B cell (primary cell): Measurements from ENCODE around the gene CNTF. TPM values are rescaled to one million over a fixed set of nuclear protein-coding genes. Genes with fewer than 3 reads are reported as not detected.

Experiments used
- ATAC-seq: fragments of 200-7000 bp; cut with Tn5 transposase; one replicate; pipeline ENCODE4 v1.10.0; 2021; ENCODE audit warnings: low read depth, mild to moderate bottlenecking, moderate number of reproducible peaks, moderate library complexity
- CTCF ChIA-PET: fragments of 350-600 bp; sonication (Branson Sonifier 250); formaldehyde crosslinking; loops from one replicate; lab custom pipeline; 2021; ENCODE audit warnings: antibody characterized with exemption, inconsistent platforms; lab: Charles Lee
- POLR2A ChIA-PET: fragments of 350-600 bp; sonication (Branson Sonifier 250); formaldehyde crosslinking; loops from one replicate; lab custom pipeline; 2021; ENCODE audit warnings: antibody characterized with exemption; lab: Charles Lee
- DNase-seq: peaks from one replicate; pipeline ENCODE4 v3.0.0; 2013
- H2AFZ ChIP-seq: 2 replicates; pipeline ENCODE4 v1.6.1; 2012; ENCODE audit warnings: mild to moderate bottlenecking, low read depth, low read length; ENCODE audit not compliant: insufficient read depth, poor library complexity, severe bottlenecking
- H3K27ac ChIP-seq, 2 donors: 1 replicate in 1 of 2; 2 replicates in 1 of 2; pipeline ENCODE4 v1.5.1; 2012 to 2013; ENCODE audit warnings: low read length in 2 of 2, mild to moderate bottlenecking in 2 of 2, moderate library complexity in 1 of 2
- H3K27me3 ChIP-seq, 4 experiments: fragments of 200-600 bp in 1 of 4; sonication (generic) in 1 of 4; replicated peaks in 1 of 4; 1 replicate in 2 of 4; 2 replicates in 2 of 4; pipeline versions ENCODE4 v1.6.1 to v1.7.0; 2013 to 2016; ENCODE audit warnings: low read length in 3 of 4, mild to moderate bottlenecking in 2 of 4, mixed read lengths in 1 of 4, moderate library complexity in 1 of 4; ENCODE audit not compliant: insufficient read depth in 4 of 4, control insufficient read depth in 3 of 4; ENCODE audit errors: control extremely low read depth in 1 of 4
- H3K36me3 ChIP-seq, 2 experiments: replicated peaks in 1 of 2; 1 replicate in 1 of 2; 2 replicates in 1 of 2; pipeline versions ENCODE4 v1.6.1 to v1.7.1; 2013; ENCODE audit warnings: low read length in 1 of 2; ENCODE audit not compliant: insufficient read depth in 2 of 2, control insufficient read depth in 1 of 2; ENCODE audit errors: control extremely low read depth in 1 of 2, extremely low read depth in 1 of 2
- H3K4me1 ChIP-seq, 2 donors: fragments of 200-600 bp in 1 of 2; sonication (generic) in 1 of 2; 1 replicate in 1 of 2; 2 replicates in 1 of 2; pipeline versions ENCODE4 v1.5.1 to v1.6.1; 2013 to 2017; ENCODE audit warnings: low read length in 2 of 2; ENCODE audit not compliant: control insufficient read depth in 2 of 2, insufficient read depth in 2 of 2
- H3K4me2 ChIP-seq: replicated peaks from 2 replicates; pipeline ENCODE3; 2012; ENCODE audit warnings: mild to moderate bottlenecking, low read depth, low read length; ENCODE audit not compliant: poor library complexity, severe bottlenecking
- H3K4me3 ChIP-seq, 5 experiments: fragments of 200-600 bp in 1 of 5; sonication (generic) in 1 of 5; 1 replicate in 3 of 5; 2 replicates in 2 of 5; pipeline versions ENCODE4 v1.5.1 to v1.7.0; 2011 to 2016; ENCODE audit warnings: low read length in 4 of 5, mild to moderate bottlenecking in 4 of 5, low read depth in 2 of 5, control low read depth in 1 of 5, moderate library complexity in 1 of 5; ENCODE audit not compliant: insufficient read depth in 1 of 5; ENCODE audit errors: control extremely low read depth in 1 of 5, extremely low read depth in 1 of 5
- H3K79me2 ChIP-seq: fragments of 200-600 bp; sonication (generic); one replicate; pipeline ENCODE4 v1.6.0; 2016; ENCODE audit warnings: low read length; ENCODE audit not compliant: control insufficient read depth, insufficient read depth
- H3K9ac ChIP-seq: fragments of 200-600 bp; sonication (generic); 2 replicates; pipeline ENCODE4 v1.6.1; 2017; ENCODE audit warnings: mild to moderate bottlenecking, low read length, moderate library complexity
- H3K9me3 ChIP-seq, 3 donors: one replicate each; pipeline versions ENCODE4 v1.6.1 to v1.7.1; 2013; ENCODE audit warnings: low read length in 2 of 3; ENCODE audit not compliant: control insufficient read depth in 2 of 3, insufficient read depth in 1 of 3; ENCODE audit errors: control extremely low read depth in 1 of 3
- H4K20me1 ChIP-seq: 2 replicates; pipeline ENCODE4 v1.6.0; 2012; ENCODE audit warnings: mild to moderate bottlenecking, low read length; ENCODE audit not compliant: insufficient read depth, control insufficient read depth, poor library complexity, severe bottlenecking
- H3K27ac Mint-ChIP-seq: one replicate; pipeline ENCODE4 v1.8.0; 2021; ENCODE audit warnings: mixed read lengths
- H3K27me3 Mint-ChIP-seq: one replicate; pipeline ENCODE4 v1.8.0; 2021; ENCODE audit warnings: mixed read lengths
- H3K4me1 Mint-ChIP-seq: one replicate; pipeline ENCODE4 v1.8.0; 2021; ENCODE audit warnings: mixed read lengths
- H3K4me3 Mint-ChIP-seq: one replicate; pipeline ENCODE4 v1.8.0; 2021; ENCODE audit warnings: mixed read lengths
- H3K9me3 Mint-ChIP-seq: one replicate; pipeline ENCODE4 v1.8.0; 2022; ENCODE audit warnings: mixed read lengths; ENCODE audit not compliant: insufficient read depth
- EZH2 ChIP-seq: IDR thresholded peaks from 2 replicates; pipeline ENCODE4 v1.6.1; 2012; ENCODE audit warnings: borderline replicate concordance, low read depth, mild to moderate bottlenecking, moderate library complexity, low read length; ENCODE audit not compliant: insufficient read depth, poor library complexity, severe bottlenecking
- WGBS: methylation state at CpG from one replicate; pipeline ENCODE4 v1.1.5; 2013; ENCODE audit warnings: missing lambda C conversion rate; ENCODE audit not compliant: insufficient coverage; 5-methylcytosine and 5-hydroxymethylcytosine counted together
- intact Hi-C: fragments of 100-400 bp; cut with micrococcal nuclease; formaldehyde crosslinking; loops from one replicate; pipeline ENCODE4 v1.10.0; 2022
- polyA plus RNA-seq: library from polyadenylated mRNA; depleted of rRNA; stranded (reverse); fragments of >200 nt; gene quantifications from 2 replicates; pipeline ENCODE4 v1.2.3, GENCODE V29; 2012
- total RNA-seq, 2 donors: library from RNA; stranded (reverse); fragments of 120-200 nt in 1 of 2; gene quantifications; 1 replicate in 1 of 2; 2 replicates in 1 of 2; pipeline versions ENCODE4 v1.2.3 to v1.2.4, GENCODE V29; 2013 to 2022
- TF ChIP-seq, protein P1 (sequence below): fragments of 200-600 bp; IDR thresholded peaks from one replicate; pipeline ENCODE4 v1.8.0; 2022; ENCODE audit warnings: antibody characterized with exemption, mild to moderate bottlenecking

The CNTF gene
- total and polyA plus RNA-seq, 2 donors (not counting 1 experiment from before 2014, with no cell fraction given), result 1.4 to 4.8 TPM

- no peaks in the 10 kb centered on the region for H4K20me1 ChIP-seq
- H3K27ac ChIP-seq, result no peak overlapping the region
- CTCF ChIA-PET, result interaction anchor here (2.4 to 7.8 kb wide), 4 partner anchors 19 to 501 kb away, joined by 11 to 99 read pairs (median 60); no protein-coding TSS in a partner anchor
- H3K27me3 ChIP-seq, result no peaks in the 10 kb centered on the region
- no peaks in the 10 kb centered on the region for H3K79me2 ChIP-seq
- H3K9me3 ChIP-seq, result no peaks in the 10 kb centered on the region
- peaks cover 0 to 2% of the 10 kb centered on the region in 2 donors for H3K4me1 ChIP-seq
- Mint-ChIP-seq H3K4me3 (no peak overlapping the region), H3K9me3 (no peaks in the 10 kb centered on the region), H3K27me3 (no peaks in the 10 kb centered on the region), H3K27ac (no peak overlapping the region), H3K4me1 (peaks cover 4% of the 10 kb centered on the region)
- WGBS, result no CpG with 5 or more reads among the region's 2 CpGs
- TF ChIP-seq, protein P1, sequence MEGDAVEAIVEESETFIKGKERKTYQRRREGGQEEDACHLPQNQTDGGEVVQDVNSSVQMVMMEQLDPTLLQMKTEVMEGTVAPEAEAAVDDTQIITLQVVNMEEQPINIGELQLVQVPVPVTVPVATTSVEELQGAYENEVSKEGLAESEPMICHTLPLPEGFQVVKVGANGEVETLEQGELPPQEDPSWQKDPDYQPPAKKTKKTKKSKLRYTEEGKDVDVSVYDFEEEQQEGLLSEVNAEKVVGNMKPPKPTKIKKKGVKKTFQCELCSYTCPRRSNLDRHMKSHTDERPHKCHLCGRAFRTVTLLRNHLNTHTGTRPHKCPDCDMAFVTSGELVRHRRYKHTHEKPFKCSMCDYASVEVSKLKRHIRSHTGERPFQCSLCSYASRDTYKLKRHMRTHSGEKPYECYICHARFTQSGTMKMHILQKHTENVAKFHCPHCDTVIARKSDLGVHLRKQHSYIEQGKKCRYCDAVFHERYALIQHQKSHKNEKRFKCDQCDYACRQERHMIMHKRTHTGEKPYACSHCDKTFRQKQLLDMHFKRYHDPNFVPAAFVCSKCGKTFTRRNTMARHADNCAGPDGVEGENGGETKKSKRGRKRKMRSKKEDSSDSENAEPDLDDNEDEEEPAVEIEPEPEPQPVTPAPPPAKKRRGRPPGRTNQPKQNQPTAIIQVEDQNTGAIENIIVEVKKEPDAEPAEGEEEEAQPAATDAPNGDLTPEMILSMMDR, result no peak
- no peak for TF ChIP-seq EZH2
- H2AFZ ChIP-seq, result no peak overlapping the region
- H3K9ac ChIP-seq, result no peak overlapping the region
- H3K4me2 ChIP-seq, result no peak overlapping the region
- intact Hi-C loops, result no loop called here
- DNase-seq (no peak), ATAC-seq (no peak)
- POLR2A ChIA-PET, result no interaction called here
- H3K4me3 ChIP-seq, result no peak overlapping the region
- H3K36me3 ChIP-seq, result no peaks in the 10 kb centered on the region
Measured at GRCh38 chr11:58656348-58656747, 33.9 kb downstream of the CNTF start.

DNA sequence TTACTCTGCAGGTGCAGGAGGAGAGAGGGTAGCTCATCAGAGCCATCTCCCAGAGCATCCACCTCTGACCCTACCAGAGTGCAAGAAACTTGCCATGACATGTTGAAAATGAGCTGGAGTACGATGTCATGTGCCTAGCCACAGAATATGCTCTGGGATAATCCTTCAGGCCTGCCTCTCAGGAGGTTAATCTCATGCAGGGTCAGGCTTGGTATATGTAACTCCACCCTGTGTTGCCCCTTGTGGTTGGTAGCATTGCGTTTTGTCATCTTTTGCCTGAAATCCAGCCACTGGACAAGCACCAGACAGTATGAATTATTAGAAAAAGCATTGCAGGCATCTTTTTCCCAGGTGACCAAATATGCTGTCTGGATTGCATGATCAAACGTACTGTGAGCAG lies 36.2 kb downstream of the CNTF start:
- H3K9me3 ChIP-seq, result no peaks in the 10 kb centered on the region
- POLR2A ChIA-PET, result no interaction called here
- no peaks in the 10 kb centered on the region for H3K9me3 Mint-ChIP-seq
- no peak overlapping the region for H3K4me3 Mint-ChIP-seq
- peaks cover 0 to 14% (median 0%) of the 10 kb centered on the region in 4 experiments for H3K27me3 ChIP-seq
- WGBS, result 88% methylated on average over 2 of the region's 3 CpGs
- H3K4me1 Mint-ChIP-seq, result peaks cover 4% of the 10 kb centered on the region
- no peaks in the 10 kb centered on the region for H3K36me3 ChIP-seq
- peaks cover 0 to 2% of the 10 kb centered on the region in 2 donors for H3K4me1 ChIP-seq
- H3K79me2 ChIP-seq, result no peaks in the 10 kb centered on the region
- H3K27me3 Mint-ChIP-seq, result peaks cover 17% of the 10 kb centered on the region
- DNase-seq (no peak), ATAC-seq (no peak)
- H3K4me3 ChIP-seq, result no peak overlapping the region
- CTCF ChIA-PET, result interaction anchor here (1.4 to 3.0 kb wide), 3 partner anchors 19 to 500 kb away, joined by 5 to 10 read pairs (median 5); no protein-coding TSS in a partner anchor
- H3K27ac ChIP-seq, result no peak overlapping the region
- H3K27ac Mint-ChIP-seq, result no peak overlapping the region
- intact Hi-C loops, result no loop called here
- no peaks in the 10 kb centered on the region for H4K20me1 ChIP-seq
- no peak overlapping the region for H2AFZ ChIP-seq
- H3K4me2 ChIP-seq, result no peak overlapping the region
- TF ChIP-seq, protein P1, result no peak
- no peak for TF ChIP-seq EZH2
- H3K9ac ChIP-seq, result no peak overlapping the region
